Astrocyte of the spinal cord (primary cell): Measurements from ENCODE around the gene NOL3.

Experiments
- DNase-seq: peaks from one replicate; pipeline ENCODE4 v3.0.0; 2011; ENCODE audit warnings: low read depth, low spot score
- H3K4me3 ChIP-seq: 2 replicates; pipeline ENCODE4 v1.5.1; 2011; ENCODE audit warnings: low read depth, mild to moderate bottlenecking, low read length, moderate library complexity
- in situ Hi-C: cut with HindIII; loops from 2 replicates; pipeline ENCODE4 v1.10.0; 2017; ENCODE audit warnings: low sequenced_read_pairs
- TF ChIP-seq, protein P1 (sequence below): IDR thresholded peaks from 2 replicates; pipeline ENCODE4 v1.5.1; 2012; ENCODE audit warnings: low read depth, mild to moderate bottlenecking, low read length, inconsistent platforms

Gene NOL3

DNA sequence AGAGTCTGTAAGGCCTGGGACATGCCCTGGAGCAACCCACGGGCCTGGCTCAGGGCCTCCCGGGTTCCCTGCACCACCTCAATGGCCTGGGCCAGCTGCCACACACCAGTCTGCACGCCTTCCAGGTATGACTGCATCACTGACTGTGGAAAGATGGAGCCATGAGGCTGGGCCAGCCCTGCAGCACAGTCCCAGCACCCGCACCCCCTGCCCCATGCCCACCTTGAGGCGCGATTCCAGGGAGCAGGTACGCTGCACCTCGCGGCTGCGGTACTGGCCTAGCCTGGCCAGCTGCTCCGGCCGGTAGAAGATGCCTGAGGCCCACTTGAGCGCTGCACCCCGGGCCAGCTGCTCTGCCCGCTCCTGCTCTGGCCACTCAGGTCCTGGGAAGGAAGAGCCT, 18.5 kb downstream of the NOL3 start:
- DNase-seq, result no peak
- in situ Hi-C loops, result no loop called here
- H3K4me3 ChIP-seq, result no peak overlapping the region
- TF ChIP-seq, protein P1, sequence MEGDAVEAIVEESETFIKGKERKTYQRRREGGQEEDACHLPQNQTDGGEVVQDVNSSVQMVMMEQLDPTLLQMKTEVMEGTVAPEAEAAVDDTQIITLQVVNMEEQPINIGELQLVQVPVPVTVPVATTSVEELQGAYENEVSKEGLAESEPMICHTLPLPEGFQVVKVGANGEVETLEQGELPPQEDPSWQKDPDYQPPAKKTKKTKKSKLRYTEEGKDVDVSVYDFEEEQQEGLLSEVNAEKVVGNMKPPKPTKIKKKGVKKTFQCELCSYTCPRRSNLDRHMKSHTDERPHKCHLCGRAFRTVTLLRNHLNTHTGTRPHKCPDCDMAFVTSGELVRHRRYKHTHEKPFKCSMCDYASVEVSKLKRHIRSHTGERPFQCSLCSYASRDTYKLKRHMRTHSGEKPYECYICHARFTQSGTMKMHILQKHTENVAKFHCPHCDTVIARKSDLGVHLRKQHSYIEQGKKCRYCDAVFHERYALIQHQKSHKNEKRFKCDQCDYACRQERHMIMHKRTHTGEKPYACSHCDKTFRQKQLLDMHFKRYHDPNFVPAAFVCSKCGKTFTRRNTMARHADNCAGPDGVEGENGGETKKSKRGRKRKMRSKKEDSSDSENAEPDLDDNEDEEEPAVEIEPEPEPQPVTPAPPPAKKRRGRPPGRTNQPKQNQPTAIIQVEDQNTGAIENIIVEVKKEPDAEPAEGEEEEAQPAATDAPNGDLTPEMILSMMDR, result no peak

DNA sequence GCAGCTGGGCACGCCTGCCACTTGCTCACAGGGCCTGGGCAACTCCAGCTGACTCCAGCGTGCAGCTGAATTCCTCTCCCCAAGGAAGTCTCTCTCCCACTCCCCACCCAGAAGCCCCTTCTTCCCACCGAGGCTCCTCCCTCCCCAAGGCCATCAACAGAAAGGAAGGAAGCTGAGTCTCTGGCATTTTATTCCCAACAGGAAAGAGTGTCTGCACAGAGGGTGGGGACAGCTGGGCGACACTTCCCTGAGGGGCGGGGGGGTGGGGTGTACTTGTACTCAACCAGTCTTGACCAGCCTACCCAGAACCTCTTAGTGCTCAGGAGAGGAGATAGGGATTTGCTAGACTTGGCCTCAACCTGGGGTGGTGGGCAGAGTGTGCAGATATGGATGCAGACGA, 19.7 kb downstream of the NOL3 start, which contains the start of gene EXOC3L1:
Gene EXOC3L1 (minus strand): TSS at position 96 of the 400 bp plus-strand sequence. CDS start 460 bp downstream, outside the sequence.
- H3K4me3 ChIP-seq, result no peak within 1 kb of the TSS
- in situ Hi-C loops, result no loop called here
- no peak for DNase-seq
- TF ChIP-seq, protein P1, result no peak

GRCh38 chr16:67190448-67191399, 20.4 kb downstream of the NOL3 start:
- no peak overlapping the region for H3K4me3 ChIP-seq
- no peak for DNase-seq
- in situ Hi-C loops, result no loop called here
- TF ChIP-seq, protein P1, result no peak

DNA sequence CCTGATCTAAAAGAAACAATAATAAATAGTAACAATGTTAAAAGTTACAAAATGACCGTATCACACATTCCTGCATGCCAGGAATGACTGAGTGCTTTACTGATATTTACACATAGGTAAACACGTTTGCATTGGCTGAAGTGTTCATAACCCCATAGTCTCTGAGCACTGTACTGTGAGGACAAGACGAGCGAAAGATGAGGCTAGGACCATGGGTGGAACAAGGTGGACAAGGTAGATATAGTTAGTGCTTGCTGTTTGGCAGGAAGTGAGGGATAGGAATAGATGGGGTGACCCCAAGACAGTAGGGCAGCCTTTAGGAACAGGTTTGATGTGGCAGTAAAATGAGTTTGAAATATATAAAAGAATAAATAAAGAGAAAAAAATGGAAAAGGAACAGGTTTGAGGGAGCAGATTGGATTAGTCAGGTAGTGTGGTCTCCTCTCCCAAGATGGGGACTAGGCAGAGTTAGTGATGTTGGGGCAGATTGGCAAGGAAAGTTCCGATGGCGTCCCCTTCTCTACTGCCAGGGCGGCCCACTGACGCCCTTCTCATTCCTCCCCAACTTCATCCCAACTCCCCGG, 21.2 kb downstream of the NOL3 start:
- in situ Hi-C loops, result no loop called here
- no peak for DNase-seq
- TF ChIP-seq, protein P1, result no peak
- peak overlapping the region; percentile 36 for H3K4me3 ChIP-seq

DNA sequence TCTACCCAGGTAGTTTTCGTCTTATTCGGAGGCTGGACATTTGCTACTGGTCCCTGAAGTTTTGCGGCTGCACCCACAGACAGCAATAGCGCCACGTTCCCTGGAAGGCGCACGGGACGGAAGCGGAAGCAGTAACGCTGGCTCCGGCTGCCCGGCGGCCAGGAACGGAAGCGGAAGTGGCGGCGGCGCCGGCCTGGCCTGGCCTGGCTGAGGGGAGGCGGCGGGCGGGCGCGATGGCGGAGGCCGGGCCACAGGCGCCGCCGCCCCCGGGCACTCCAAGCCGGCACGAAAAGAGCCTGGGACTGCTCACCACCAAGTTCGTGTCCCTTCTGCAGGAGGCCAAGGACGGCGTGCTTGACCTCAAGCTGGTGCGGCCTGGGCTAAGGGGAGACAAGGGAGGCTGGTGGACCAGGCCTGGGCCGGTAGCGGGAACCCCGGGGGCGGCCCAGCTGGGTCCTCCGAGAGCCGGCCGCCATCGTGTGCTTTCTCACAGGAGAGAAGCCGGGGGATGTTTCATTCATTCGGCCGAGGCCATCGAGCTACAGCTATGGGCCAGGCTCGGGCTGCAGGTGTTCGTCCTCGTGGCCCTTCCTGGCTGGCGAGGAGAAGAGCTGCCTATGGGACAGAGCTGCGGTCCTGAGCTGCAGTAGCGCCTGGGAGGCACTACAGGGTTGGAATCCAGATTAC, 21.8 kb downstream of the NOL3 start, which contains the start of gene E2F4:
Gene E2F4 (plus strand): TSS at position 161 of the 687 bp plus-strand sequence. CDS start 73 bp downstream, at position 234.
- TF ChIP-seq, protein P1, result no peak
- peak within 1 kb of the TSS; percentile 89 for H3K4me3 ChIP-seq
- in situ Hi-C loops, result no loop called here
- peak; percentile 90 for DNase-seq

- in situ Hi-C loops, result no loop called here
- TF ChIP-seq, protein P1, result no peak
- H3K4me3 ChIP-seq, result peak overlapping the region; percentile 89
- no peak for DNase-seq
Observed at GRCh38 chr16:67192781-67193361, 22.5 kb downstream of the NOL3 start.
